BE2C (cell line): ENCODE results near the gene CERK.
"Not testable (repeated sequence)": the region's sequence is repeated elsewhere in the genome, so short reads cannot be mapped to it uniquely, and the experiment has no call there.

Source experiments
- DNase-seq: peaks from one replicate; pipeline ENCODE4 v3.0.0-alpha.2; 2020
- H3K27me3 ChIP-seq: fragments of 250-450 bp; sonication (Bioruptor Pico); 2 replicates; pipeline ENCODE4 v1.5.1; 2020; ENCODE audit warnings: mild to moderate bottlenecking
- H3K36me3 ChIP-seq: fragments of 250-450 bp; sonication (Bioruptor Pico); 2 replicates; pipeline ENCODE4 v1.5.1; 2020; ENCODE audit warnings: mild to moderate bottlenecking
- H3K4me1 ChIP-seq: fragments of 250-450 bp; sonication (Bioruptor Pico); 2 replicates; pipeline ENCODE4 v1.5.1; 2020
- H3K4me3 ChIP-seq: 2 replicates; pipeline ENCODE4 v1.5.1; 2011; ENCODE audit warnings: low read depth, low read length
- H3K9me3 ChIP-seq: fragments of 250-450 bp; sonication (Bioruptor Pico); 2 replicates; pipeline ENCODE4 v1.5.1; 2020
- TF ChIP-seq, protein P1 (sequence below): IDR thresholded peaks from 2 replicates; pipeline ENCODE4 v1.5.1; 2012; ENCODE audit warnings: mild to moderate bottlenecking, low read depth, low read length

CERK gene

DNA sequence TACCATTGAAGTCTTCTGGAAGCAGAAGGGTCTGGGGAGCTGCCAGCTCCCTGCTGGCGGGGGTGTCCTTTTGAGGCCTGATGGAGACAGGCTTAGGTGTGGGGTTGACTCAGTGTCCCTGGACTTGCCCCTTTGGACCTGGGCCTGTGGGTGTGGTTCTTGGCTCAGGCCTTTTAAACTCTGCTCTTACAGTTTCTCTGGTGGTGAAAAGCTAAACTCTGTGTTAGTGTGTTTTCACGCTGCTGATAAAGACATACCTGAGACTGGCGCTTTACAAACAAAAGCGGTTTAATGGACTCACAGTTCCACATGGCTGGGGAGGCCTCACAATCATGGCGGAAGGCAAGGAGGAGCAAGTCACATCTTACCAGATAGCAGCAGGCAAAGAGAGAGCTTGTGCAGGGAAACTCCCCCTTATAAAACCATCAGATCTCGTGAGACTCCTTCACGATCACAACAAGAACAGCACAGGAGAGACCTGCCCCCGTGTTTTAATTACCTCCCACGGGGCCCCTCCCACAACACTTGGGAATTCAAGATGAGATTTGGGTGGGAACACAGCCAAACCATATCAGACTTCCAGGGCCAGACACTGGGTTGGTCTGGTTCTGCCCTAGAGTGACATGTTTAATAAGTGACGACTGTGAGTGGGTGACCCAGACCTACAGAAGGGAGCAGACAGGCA lies 91.4 kb downstream of the CERK start:
- Histone ChIP-seq H3K27me3 (no peaks in the 10 kb centered on the region), H3K9me3 (no peaks in the 10 kb centered on the region), H3K4me3 (no peak overlapping the region), H3K36me3 (peaks cover 26% of the 10 kb centered on the region), H3K4me1 (peaks cover 31% of the 10 kb centered on the region)
- no peak for DNase-seq
- TF ChIP-seq, protein P1, sequence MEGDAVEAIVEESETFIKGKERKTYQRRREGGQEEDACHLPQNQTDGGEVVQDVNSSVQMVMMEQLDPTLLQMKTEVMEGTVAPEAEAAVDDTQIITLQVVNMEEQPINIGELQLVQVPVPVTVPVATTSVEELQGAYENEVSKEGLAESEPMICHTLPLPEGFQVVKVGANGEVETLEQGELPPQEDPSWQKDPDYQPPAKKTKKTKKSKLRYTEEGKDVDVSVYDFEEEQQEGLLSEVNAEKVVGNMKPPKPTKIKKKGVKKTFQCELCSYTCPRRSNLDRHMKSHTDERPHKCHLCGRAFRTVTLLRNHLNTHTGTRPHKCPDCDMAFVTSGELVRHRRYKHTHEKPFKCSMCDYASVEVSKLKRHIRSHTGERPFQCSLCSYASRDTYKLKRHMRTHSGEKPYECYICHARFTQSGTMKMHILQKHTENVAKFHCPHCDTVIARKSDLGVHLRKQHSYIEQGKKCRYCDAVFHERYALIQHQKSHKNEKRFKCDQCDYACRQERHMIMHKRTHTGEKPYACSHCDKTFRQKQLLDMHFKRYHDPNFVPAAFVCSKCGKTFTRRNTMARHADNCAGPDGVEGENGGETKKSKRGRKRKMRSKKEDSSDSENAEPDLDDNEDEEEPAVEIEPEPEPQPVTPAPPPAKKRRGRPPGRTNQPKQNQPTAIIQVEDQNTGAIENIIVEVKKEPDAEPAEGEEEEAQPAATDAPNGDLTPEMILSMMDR, result no peak

DNA sequence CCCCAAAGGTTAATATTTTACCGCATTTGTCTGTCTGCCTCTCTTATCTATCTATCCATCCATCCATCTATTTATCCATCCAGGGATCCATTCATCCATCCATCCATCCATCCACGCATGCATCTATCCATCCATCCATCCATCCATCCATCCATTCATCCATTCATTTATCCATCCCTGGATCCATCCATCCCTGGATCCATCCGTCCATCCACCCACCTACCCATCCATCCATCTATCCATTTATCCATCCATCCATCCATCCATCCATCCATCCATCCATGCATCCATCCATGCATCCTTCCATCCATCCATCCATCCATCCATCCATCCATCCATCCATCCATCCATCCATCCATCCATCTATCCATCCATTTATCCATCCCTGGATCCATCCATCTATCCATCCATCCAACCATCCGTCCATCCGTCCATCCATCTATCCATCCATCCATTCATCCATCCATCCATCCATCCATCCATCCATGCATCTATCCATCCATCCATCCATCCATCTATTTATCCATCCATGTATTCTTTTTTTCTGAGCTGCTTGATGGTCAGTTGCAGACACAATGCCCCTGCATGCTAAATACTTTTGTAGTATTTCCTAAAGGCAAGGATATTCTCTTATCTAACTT lies 95.1 kb downstream of the CERK start:
- not testable (repeated sequence) for H3K4me3 ChIP-seq, H3K27me3 ChIP-seq, DNase-seq, H3K9me3 ChIP-seq
- peaks cover 22% of the 10 kb centered on the region for H3K4me1 ChIP-seq
- peaks cover 35% of the 10 kb centered on the region for H3K36me3 ChIP-seq

DNA sequence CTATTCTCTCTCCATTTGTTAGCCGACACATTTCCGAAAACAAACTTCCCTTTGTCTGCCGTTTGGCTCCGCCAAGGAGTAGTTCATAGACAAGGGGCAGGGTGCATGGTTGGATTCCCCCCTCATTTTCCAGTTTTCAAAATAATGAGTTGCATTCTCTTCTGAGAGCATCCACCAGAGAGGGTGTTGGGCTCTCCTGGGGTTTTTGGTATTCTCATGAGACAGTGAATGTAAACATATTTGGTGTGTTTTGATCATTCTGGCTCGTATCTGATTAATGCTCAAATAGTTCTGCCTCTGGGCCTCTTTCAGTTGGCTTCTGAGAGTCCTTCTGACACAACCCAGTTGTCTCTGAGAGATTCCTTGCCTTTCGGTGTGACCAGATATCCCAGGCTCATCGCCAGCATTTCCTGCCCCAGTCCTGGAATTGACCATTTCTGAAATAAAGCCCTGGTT lies 96.2 kb downstream of the CERK start:
- peaks cover 26% of the 10 kb centered on the region for H3K36me3 ChIP-seq
- H3K9me3 ChIP-seq, result no peaks in the 10 kb centered on the region
- H3K4me3 ChIP-seq, result no peak overlapping the region
- no peak for DNase-seq
- TF ChIP-seq, protein P1, result no peak
- H3K4me1 ChIP-seq, result peaks cover 14% of the 10 kb centered on the region
- H3K27me3 ChIP-seq, result no peaks in the 10 kb centered on the region

DNA sequence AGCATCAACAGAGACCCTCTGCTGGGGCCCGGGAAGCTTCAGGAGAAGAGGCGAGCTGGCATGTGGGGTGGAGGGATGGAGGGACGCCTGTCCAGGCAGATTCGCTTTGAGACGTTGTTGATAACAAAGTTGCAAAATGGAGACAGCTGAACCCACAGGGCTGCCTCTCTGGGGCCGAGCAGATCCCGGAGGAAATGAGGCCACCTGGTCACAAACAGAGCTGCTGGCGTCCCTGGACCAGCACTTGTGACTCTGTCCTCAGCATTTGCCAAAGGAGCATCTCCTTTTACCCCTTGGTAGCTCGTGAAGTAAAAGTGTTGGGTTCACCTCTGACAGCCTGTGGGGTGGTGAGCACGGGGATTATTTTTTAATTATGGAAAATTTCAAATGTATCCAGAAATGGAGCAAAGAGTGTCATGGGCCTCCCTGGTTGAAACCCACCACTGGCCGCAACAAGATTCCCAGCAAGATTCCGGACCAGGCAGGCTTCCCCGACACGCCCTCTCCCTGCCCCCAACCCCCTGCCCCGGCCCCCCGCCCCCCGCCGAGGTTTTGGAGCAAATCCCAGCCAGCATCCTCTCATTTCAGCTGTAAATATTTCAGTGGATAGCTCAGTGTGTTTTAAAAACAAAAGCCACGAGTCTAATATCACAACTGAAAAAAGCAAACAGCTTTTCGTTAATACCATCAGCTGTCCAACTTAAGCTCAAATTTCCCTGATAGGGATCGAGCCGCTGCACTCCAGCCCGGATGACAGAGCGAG lies 97.6 kb downstream of the CERK start:
- H3K4me1 ChIP-seq, result peaks cover 5% of the 10 kb centered on the region; the same call in 1 of the 2 replicates

DNA sequence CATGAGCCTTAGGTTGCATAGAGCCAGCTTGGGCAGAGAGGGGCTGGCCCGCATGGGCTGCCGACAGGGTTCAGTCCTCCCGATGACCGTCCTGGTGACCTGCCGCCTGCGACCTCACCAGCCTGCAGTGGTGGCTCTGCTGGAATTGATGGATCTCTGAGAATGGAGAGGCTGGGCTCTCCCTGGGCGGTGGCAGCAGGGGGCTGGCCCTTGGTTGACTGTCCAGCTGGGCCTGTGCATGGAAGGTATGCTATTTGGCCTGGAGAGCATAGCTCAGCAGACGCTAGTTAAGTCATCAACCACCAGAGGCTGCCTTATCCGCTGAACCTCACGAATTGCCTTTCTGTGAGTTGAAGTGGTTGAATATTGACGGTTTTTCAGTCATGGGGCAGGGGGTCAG lies 98.2 kb downstream of the CERK start:
- TF ChIP-seq, protein P1, result no peak
- H3K36me3 ChIP-seq, result peaks cover 16% of the 10 kb centered on the region
- H3K27me3 ChIP-seq, result no peaks in the 10 kb centered on the region
- H3K4me1 ChIP-seq, result peaks cover 5% of the 10 kb centered on the region; the same call in 1 of the 2 replicates
- DNase-seq, result no peak
- no peak overlapping the region for H3K4me3 ChIP-seq
- H3K9me3 ChIP-seq, result no peaks in the 10 kb centered on the region

More for the DNA sequence above, 97.6 kb downstream of the CERK start:
- TF ChIP-seq, protein P1, result no peak
- no peaks in the 10 kb centered on the region for H3K27me3 ChIP-seq
- no peak overlapping the region for H3K4me3 ChIP-seq
- H3K36me3 ChIP-seq, result peaks cover 22% of the 10 kb centered on the region
- no peaks in the 10 kb centered on the region for H3K9me3 ChIP-seq
- no peak for DNase-seq

DNA sequence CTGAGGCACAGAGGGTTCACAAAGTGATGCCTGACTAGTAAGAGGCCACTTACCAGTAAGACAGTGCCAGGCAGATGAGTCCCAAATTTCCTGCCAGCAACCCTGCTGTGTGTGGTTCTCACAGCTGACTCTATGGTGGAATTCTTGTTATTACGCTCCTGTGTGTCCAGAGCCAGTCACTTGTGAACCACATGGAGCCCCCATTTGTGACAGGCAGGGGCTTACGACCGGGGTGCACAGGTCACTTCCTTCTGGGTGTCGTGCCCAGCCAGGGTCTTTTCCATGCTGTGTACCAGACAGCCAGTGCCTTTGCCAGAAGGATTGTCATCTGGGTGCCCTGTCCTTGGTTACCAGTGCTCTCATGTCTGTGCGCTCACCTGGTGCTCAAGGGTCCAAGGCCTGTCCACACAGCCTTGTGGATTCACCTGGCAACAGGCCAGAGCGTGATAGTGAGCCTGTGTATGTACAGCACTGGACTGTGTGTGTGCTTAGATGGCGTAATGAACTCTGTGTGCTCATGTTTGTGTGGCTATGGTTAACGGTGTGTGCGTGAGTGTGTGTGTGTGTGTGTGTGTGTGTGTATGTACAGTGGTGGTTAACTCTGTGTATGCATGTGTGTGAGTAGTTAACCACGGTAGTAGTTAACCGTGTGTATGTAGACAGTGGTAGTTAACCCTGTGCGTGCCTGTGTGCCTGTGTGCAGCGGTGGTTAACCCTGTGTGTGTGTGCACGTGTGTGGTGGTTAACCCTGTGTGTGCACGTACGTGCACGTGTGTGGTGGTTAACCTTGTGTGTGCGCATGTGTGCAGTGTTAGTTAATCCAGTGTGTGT lies 99.2 kb downstream of the CERK start:
- TF ChIP-seq, protein P1, result no peak
- no peak overlapping the region for H3K4me3 ChIP-seq
- DNase-seq, result no peak
- no peaks in the 10 kb centered on the region for H3K27me3 ChIP-seq
- peaks cover 24% of the 10 kb centered on the region for H3K36me3 ChIP-seq
- H3K4me1 ChIP-seq, result peaks cover 5% of the 10 kb centered on the region; the same call in 1 of the 2 replicates
- H3K9me3 ChIP-seq, result no peaks in the 10 kb centered on the region
